ENCODE results near the gene DLG1. TPM values are rescaled to one million over a fixed set of nuclear protein-coding genes. Genes with fewer than 3 reads are reported as not detected.

The DLG1 gene
- total RNA-seq, 1 experiment from 2014 or later = 107 TPM

DNA sequence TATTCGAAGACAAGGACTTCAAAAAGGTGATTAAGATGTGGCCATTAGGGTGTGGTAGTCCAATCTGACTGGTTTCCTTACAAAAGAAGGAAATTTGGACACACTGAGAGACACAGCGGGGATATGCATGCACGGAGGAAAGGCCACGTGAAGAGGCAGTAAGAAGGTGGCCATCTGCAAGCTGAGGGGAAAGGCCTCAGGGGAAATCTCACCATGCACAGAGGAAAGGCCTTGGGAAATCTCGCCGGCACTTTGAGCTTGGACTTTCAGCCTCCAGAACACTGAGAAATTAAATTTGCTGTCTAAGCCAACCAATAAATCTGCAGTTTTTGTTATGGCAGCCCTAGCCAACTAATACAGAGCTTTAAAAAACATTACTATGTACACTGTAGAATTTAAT lies 78.8 kb downstream of the DLG1 start:
- CTCF ChIA-PET = no interaction called here
- POLR2A ChIA-PET (ENCODE audit: low non-redundant PET) = no interaction called here

DNA sequence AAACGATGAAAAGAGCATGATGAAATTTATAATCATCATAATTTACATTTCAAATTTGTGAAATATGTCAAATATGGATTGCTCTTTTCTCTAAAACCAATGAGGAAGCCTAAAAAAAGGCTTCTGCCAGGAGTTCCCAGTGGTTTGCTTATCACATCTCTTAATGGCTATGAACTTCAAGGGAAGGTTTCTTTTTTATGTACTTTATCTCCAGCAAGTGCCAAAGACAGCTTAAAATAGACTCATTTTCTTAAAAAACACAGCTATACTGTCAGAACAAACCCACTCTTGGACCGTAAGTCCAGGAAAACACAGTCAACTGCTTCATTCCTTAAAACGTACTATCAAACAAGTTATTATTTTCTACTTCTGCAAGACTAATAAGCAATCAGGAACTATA lies 80.2 kb downstream of the DLG1 start:
- no peak overlapping the region for H3K27ac ChIP-seq (ENCODE audit: low read depth, low read length, poor library complexity, severe bottlenecking)
- H3K27me3 ChIP-seq (replicated peaks; ENCODE audit: insufficient read depth, low read depth, low read length, poor library complexity) = no peaks in the 10 kb centered on the region
- H3K9me3 ChIP-seq (ENCODE audit: low read depth, low read length, poor library complexity, severe bottlenecking) = no peaks in the 10 kb centered on the region
- CTCF ChIA-PET = no interaction called here
- POLR2A ChIA-PET (ENCODE audit: low non-redundant PET) = no interaction called here
- TF ChIP-seq, protein P1, sequence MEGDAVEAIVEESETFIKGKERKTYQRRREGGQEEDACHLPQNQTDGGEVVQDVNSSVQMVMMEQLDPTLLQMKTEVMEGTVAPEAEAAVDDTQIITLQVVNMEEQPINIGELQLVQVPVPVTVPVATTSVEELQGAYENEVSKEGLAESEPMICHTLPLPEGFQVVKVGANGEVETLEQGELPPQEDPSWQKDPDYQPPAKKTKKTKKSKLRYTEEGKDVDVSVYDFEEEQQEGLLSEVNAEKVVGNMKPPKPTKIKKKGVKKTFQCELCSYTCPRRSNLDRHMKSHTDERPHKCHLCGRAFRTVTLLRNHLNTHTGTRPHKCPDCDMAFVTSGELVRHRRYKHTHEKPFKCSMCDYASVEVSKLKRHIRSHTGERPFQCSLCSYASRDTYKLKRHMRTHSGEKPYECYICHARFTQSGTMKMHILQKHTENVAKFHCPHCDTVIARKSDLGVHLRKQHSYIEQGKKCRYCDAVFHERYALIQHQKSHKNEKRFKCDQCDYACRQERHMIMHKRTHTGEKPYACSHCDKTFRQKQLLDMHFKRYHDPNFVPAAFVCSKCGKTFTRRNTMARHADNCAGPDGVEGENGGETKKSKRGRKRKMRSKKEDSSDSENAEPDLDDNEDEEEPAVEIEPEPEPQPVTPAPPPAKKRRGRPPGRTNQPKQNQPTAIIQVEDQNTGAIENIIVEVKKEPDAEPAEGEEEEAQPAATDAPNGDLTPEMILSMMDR (conservative IDR thresholded peaks at IDR 0.05; ENCODE audit: low read depth, low read length) = no peak
- TF ChIP-seq EZH2 (IDR thresholded peaks at IDR 0.05; ENCODE audit: borderline replicate concordance, low read depth, low read length, poor library complexity, severe bottlenecking) = no peak
- no peak for DNase-seq (ENCODE audit: low spot score)
- H3K36me3 ChIP-seq (ENCODE audit: insufficient read depth, low read length, poor library complexity, severe bottlenecking) = no peaks in the 10 kb centered on the region
- peaks cover 18% of the 10 kb centered on the region for H3K4me1 ChIP-seq (ENCODE audit: insufficient read depth, low read length, poor library complexity, severe bottlenecking)
- no peak overlapping the region for H3K4me3 ChIP-seq (ENCODE audit: low read depth, low read length, poor library complexity, severe bottlenecking)
- BruUV-seq (replicated peaks) = no TSS peak
- intact Hi-C loops (cut with micrococcal nuclease; ENCODE audit: unreplicated experiment) = no loop called here

More for the DNA sequence above, 78.8 kb downstream of the DLG1 start:
- Histone ChIP-seq H3K4me1 (ENCODE audit: insufficient read depth, low read length, poor library complexity, severe bottlenecking) (peaks cover 26% of the 10 kb centered on the region), H3K27me3 (replicated peaks; ENCODE audit: insufficient read depth, low read depth, low read length, poor library complexity) (no peaks in the 10 kb centered on the region), H3K9me3 (ENCODE audit: low read depth, low read length, poor library complexity, severe bottlenecking) (no peaks in the 10 kb centered on the region), H3K27ac (ENCODE audit: low read depth, low read length, poor library complexity, severe bottlenecking) (no peak overlapping the region), H3K4me3 (ENCODE audit: low read depth, low read length, poor library complexity, severe bottlenecking) (no peak overlapping the region), H3K36me3 (ENCODE audit: insufficient read depth, low read length, poor library complexity, severe bottlenecking) (no peaks in the 10 kb centered on the region)
- TF ChIP-seq, protein P1 (conservative IDR thresholded peaks at IDR 0.05; ENCODE audit: low read depth, low read length) = no peak
- no peak for TF ChIP-seq EZH2 (IDR thresholded peaks at IDR 0.05; ENCODE audit: borderline replicate concordance, low read depth, low read length, poor library complexity, severe bottlenecking)
- DNase-seq (ENCODE audit: low spot score) = no peak
- intact Hi-C loops (cut with micrococcal nuclease; ENCODE audit: unreplicated experiment) = no loop called here
- BruUV-seq (replicated peaks) = no TSS peak

DNA sequence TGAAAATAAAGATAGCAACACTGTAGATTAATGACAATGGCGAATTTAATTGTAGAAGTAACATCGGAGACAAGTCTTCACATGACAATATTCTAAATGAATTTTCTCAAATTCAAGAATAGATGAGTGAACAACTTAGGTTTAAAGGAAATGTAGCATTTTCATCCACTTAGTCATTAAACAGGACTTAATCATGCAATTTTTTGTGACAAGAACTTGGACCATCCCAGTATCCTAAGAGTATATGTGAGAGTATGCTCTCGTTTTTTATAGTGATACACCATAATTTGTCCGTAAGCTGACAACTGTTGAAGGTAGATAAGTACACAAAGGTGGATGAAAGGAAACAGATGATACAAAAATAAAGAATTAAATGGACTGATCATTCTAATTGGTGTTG lies 81.5 kb downstream of the DLG1 start:
- ChIA-PET CTCF (no interaction called here), POLR2A (ENCODE audit: low non-redundant PET) (no interaction called here)
- Histone ChIP-seq H3K4me1 (ENCODE audit: insufficient read depth, low read length, poor library complexity, severe bottlenecking) (peaks cover 13% of the 10 kb centered on the region), H3K4me3 (ENCODE audit: low read depth, low read length, poor library complexity, severe bottlenecking) (no peak overlapping the region), H3K27ac (ENCODE audit: low read depth, low read length, poor library complexity, severe bottlenecking) (no peak overlapping the region), H3K9me3 (ENCODE audit: low read depth, low read length, poor library complexity, severe bottlenecking) (no peaks in the 10 kb centered on the region), H3K27me3 (replicated peaks; ENCODE audit: insufficient read depth, low read depth, low read length, poor library complexity) (no peaks in the 10 kb centered on the region), H3K36me3 (ENCODE audit: insufficient read depth, low read length, poor library complexity, severe bottlenecking) (no peaks in the 10 kb centered on the region)
- intact Hi-C loops (cut with micrococcal nuclease; ENCODE audit: unreplicated experiment) = no loop called here
- BruUV-seq (replicated peaks) = no TSS peak
- TF ChIP-seq, protein P1 (conservative IDR thresholded peaks at IDR 0.05; ENCODE audit: low read depth, low read length) = no peak
- TF ChIP-seq EZH2 (IDR thresholded peaks at IDR 0.05; ENCODE audit: borderline replicate concordance, low read depth, low read length, poor library complexity, severe bottlenecking) = no peak
- DNase-seq (ENCODE audit: low spot score) = no peak
